GM12801 (cell line): ENCODE results near the gene GRIK4.

ENCODE experiments used
- CTCF ChIP-seq: IDR thresholded peaks from one replicate; pipeline ENCODE4 v1.5.1; 2011; ENCODE audit warnings: control low read depth; ENCODE audit not compliant: insufficient read length; ENCODE audit errors: extremely low read depth

GRIK4 gene

GRCh38 chr11:120978701-120979100 is 467.2 kb downstream of the GRIK4 start:
- TF ChIP-seq CTCF, result no peak

DNA sequence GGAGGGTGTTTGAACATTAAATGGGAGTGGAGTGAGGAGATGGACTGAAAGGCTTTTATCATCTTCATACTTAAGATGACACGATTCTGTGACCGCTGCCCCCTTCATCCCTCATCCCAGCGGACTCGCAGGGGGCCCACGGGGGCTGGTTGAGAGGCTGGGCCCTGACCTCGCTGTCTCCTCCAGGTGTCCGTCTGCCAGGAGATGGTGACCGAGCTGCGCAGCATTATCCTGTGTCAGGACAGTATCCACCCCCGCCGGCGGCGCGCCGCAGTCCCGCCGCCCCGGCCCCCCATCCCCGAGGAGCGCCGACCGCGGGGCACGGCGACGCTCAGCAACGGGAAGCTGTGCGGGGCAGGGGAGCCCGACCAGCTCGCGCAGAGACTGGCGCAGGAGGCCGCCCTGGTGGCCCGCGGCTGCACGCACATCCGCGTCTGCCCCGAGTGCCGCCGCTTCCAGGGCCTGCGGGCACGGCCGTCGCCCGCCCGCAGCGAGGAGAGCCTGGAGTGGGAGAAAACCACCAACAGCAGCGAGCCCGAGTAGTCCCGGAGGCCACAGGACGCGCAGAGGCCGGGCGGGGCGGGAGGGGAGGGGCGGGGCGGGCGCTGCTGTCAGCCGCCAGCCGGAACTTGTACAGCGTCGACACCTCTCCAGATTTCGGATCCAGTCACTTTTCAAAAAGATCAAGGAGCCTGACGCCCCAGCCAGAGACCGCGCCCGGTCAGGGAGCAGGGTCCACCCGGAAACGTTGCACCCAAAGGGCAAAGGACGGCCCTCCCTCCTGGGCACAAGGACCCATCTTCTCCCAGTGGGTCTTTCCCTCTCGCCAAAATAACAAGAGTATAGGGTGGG is 474.4 kb downstream of the GRIK4 start:
- no peak for TF ChIP-seq CTCF

- TF ChIP-seq CTCF, result no peak
These were observed 477.1 kb downstream of the GRIK4 start for GRCh38 chr11:120988603-120989002.

- no peak for TF ChIP-seq CTCF
These were observed 480.5 kb downstream of the GRIK4 start for GRCh38 chr11:120991830-120992686.

DNA sequence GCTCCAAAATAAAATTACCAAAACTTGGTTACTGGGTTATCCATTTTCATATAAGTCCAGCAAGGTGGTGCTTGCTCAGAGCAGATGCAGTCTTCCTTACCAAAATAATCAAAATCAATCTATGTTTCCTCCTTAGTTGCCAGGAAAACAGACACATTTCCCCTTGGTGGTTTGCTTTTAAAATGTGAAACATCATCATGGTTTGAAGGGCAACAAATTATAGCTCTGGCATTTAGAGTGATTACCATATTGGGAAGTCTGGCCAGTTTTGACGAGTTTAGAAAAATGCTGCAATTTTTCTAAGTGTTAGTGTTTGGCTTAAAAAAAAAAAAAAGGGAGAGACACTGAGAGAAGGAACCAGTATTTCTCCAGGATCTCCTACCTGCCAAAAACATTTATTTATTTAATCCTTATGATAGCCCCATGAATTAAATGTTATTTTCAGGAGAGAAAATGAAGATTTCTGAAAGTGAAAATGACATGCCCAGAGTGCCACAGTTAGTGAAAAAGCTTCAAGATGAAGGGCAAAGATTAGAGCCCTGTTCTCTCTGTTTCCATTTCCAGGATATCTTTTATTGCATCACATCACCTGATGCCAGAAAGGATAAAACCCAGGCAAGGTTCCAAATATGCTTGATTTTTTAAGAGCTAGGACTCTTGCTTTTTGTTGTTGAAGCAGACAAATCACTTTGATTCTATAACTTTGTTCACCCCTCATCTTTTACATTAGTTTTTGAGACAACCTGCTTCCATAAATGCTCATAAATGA is 482.7 kb downstream of the GRIK4 start:
- TF ChIP-seq CTCF, result no peak

DNA sequence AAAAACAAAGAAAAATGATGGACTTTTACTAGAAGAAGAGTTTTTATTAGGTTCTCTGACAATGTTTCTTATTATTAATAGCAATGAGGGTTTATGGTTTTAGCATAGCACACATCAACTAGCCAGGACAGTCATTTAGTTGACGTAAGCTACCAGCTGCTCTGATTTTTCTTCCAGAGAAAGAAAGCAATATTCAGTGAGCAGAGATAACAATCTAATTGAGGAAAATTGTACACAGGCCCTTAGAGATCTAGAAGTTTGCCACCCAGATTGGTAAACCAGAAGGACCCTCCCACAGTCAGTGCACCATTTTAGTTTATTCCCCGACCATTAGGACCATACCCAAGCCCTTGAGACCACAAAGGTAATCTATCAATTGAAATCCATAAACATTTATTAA is 483.6 kb downstream of the GRIK4 start:
- TF ChIP-seq CTCF, result no peak

- no peak for TF ChIP-seq CTCF
These were observed 485.4 kb downstream of the GRIK4 start for GRCh38 chr11:120996973-120997372.
